Keratinocyte (primary cell): Measurements from ENCODE around the gene SPTLC2. TPM values are rescaled to one million over a fixed set of nuclear protein-coding genes. Genes with fewer than 3 reads are reported as not detected.

ENCODE experiments used
- DNase-seq: peaks from one replicate; pipeline ENCODE4 v3.0.0-alpha.2; 2011; ENCODE audit warnings: low read depth, missing footprints, low spot score
- FAIRE-seq: peaks from 2 replicates; lab custom pipeline; 2011; peaks lifted over from hg19 to GRCh38; lab: Jason Lieb, UNC
- H2AFZ ChIP-seq: 2 replicates; pipeline ENCODE4 v1.6.0; 2012; ENCODE audit warnings: low read length, control low read depth, inconsistent platforms; ENCODE audit not compliant: control insufficient read depth
- H3K27ac ChIP-seq: 2 replicates; pipeline ENCODE4 v1.5.1; 2011; ENCODE audit warnings: low read length; ENCODE audit not compliant: control insufficient read depth, insufficient read depth
- H3K27me3 ChIP-seq: 3 replicates; pipeline ENCODE4 v1.6.0; 2011; ENCODE audit warnings: low read length; ENCODE audit not compliant: control insufficient read depth, insufficient read depth; ENCODE audit errors: extremely low read depth
- H3K36me3 ChIP-seq, 2 experiments: 2 replicates in 1 of 2; 3 replicates in 1 of 2; pipeline ENCODE4 v1.5.1; 2011; ENCODE audit warnings: low read length in 2 of 2, mild to moderate bottlenecking in 1 of 2; ENCODE audit not compliant: control insufficient read depth in 2 of 2, insufficient read depth in 2 of 2; ENCODE audit errors: extremely low read depth in 1 of 2
- H3K4me1 ChIP-seq: 3 replicates; pipeline ENCODE4 v1.5.1; 2011; ENCODE audit warnings: low read length; ENCODE audit not compliant: control insufficient read depth, insufficient read depth; ENCODE audit errors: extremely low read depth
- H3K4me2 ChIP-seq: 3 replicates; pipeline ENCODE4 v1.6.0; 2011; ENCODE audit warnings: low read depth, low read length; ENCODE audit not compliant: control insufficient read depth, insufficient read depth; ENCODE audit errors: extremely low read depth
- H3K4me3 ChIP-seq, 3 experiments: fragments of 200-600 bp in 1 of 3; sonication (generic) in 1 of 3; 2 replicates in 2 of 3; 3 replicates in 1 of 3; pipeline ENCODE4 v1.5.1; 2011 to 2016; ENCODE audit warnings: low read length in 3 of 3, mild to moderate bottlenecking in 3 of 3, control low read depth in 2 of 3, inconsistent platforms in 1 of 3, low read depth in 1 of 3, mixed read lengths in 1 of 3, mixed run types in 1 of 3, moderate library complexity in 1 of 3; ENCODE audit not compliant: control insufficient read depth in 2 of 3, insufficient read depth in 2 of 3; ENCODE audit errors: extremely low read depth in 1 of 3
- H3K79me2 ChIP-seq: 2 replicates; pipeline ENCODE4 v1.6.0; 2012; ENCODE audit warnings: low read length; ENCODE audit not compliant: control insufficient read depth, insufficient read depth
- H3K9ac ChIP-seq: 3 replicates; pipeline ENCODE4 v1.6.0; 2011; ENCODE audit warnings: low read length; ENCODE audit not compliant: control insufficient read depth, insufficient read depth; ENCODE audit errors: extremely low read depth
- H3K9me1 ChIP-seq: 3 replicates; pipeline ENCODE4 v1.6.0; 2011; ENCODE audit warnings: low read length; ENCODE audit not compliant: control insufficient read depth, insufficient read depth; ENCODE audit errors: extremely low read depth
- H3K9me3 ChIP-seq: 2 replicates; pipeline ENCODE4 v1.5.1; 2012; ENCODE audit warnings: low read depth, low read length; ENCODE audit not compliant: control insufficient read depth
- H4K20me1 ChIP-seq: 3 replicates; pipeline ENCODE4 v1.6.0; 2011; ENCODE audit warnings: low read length; ENCODE audit not compliant: control insufficient read depth, insufficient read depth; ENCODE audit errors: extremely low read depth
- CTCF ChIP-seq, 3 experiments: IDR thresholded peaks in 1 of 3; conservative IDR thresholded peaks in 1 of 3; optimal IDR thresholded peaks in 1 of 3; 2 replicates in 2 of 3; 3 replicates in 1 of 3; pipeline versions ENCODE3 to v1.5.1; 2011; ENCODE audit warnings: low read length in 3 of 3, mild to moderate bottlenecking in 3 of 3, moderate library complexity in 2 of 3, control low read depth in 1 of 3, inconsistent platforms in 1 of 3; ENCODE audit not compliant: insufficient read depth in 2 of 3; ENCODE audit errors: extremely low read depth in 1 of 3
- EZH2 ChIP-seq: IDR thresholded peaks from one replicate; pipeline ENCODE4 v1.6.1; 2012; ENCODE audit warnings: inconsistent platforms, mild to moderate bottlenecking, low read length, moderate library complexity
- dilution Hi-C: fragments of 300-500 bp; cut with MboI; formaldehyde crosslinking; loops from one replicate; pipeline ENCODE4 v1.7.0; 2020; ENCODE audit warnings: low sequenced_read_pairs; ENCODE audit not compliant: extremely low pct_ligation_motif_present
- polyA plus RNA-seq, 5 experiments: library from polyadenylated mRNA; depleted of rRNA in 3 of 5; stranded (reverse) in 3 of 5; stranded (forward) in 1 of 5; unstranded in 1 of 5; fragments of >200 nt; gene quantifications; 1 replicate in 1 of 5; 2 replicates in 3 of 5; 3 replicates in 1 of 5; pipeline versions ENCODE4 v1.2.1 to v1.2.3, GENCODE V29; 2011 to 2012; ENCODE audit warnings: missing spikeins in 2 of 5, low read depth in 1 of 5, low replicate concordance in 1 of 5

The SPTLC2 gene
- polyA plus RNA-seq, 1 donor (not counting 4 experiments of a cell fraction or from before 2014, with no cell fraction given) = 46.8 TPM

- H3K27me3 ChIP-seq = peaks cover 24% of the 10 kb centered on the region
- no peaks in the 10 kb centered on the region for H3K9me3 ChIP-seq
- peak overlapping the region; percentile 33 to 51 (median 46) for H3K4me3 ChIP-seq
- peak overlapping the region; percentile 30 for H2AFZ ChIP-seq
- dilution Hi-C loops = no loop called here
- no peak overlapping the region for H3K27ac ChIP-seq
- no peak for DNase-seq
- H3K79me2 ChIP-seq = no peaks in the 10 kb centered on the region
- no peaks in the 10 kb centered on the region for H3K36me3 ChIP-seq
- H3K4me1 ChIP-seq = peaks cover 4% of the 10 kb centered on the region
- H3K9me1 ChIP-seq = no peaks in the 10 kb centered on the region
- peak overlapping the region; percentile 83 for H3K4me2 ChIP-seq
- TF ChIP-seq CTCF (optimal IDR thresholded peaks at IDR 0.05 in 1 of 3, IDR thresholded peaks at IDR 0.05 in 1 of 3, conservative IDR thresholded peaks at IDR 0.05 in 1 of 3; ENCODE audit: extremely low read depth in 1 of 3, insufficient read depth in 2 of 3, low read length in 3 of 3) (no peak), EZH2 (peak; percentile 60)
- FAIRE-seq = no peak
- H3K9ac ChIP-seq = no peak overlapping the region
- no peaks in the 10 kb centered on the region for H4K20me1 ChIP-seq
Measured at GRCh38 chr14:77498984-77499527, 117.4 kb downstream of the SPTLC2 start.

- DNase-seq (no peak), FAIRE-seq (no peak)
- TF ChIP-seq EZH2 (peak; percentile 80), CTCF (optimal IDR thresholded peaks at IDR 0.05 in 1 of 3, IDR thresholded peaks at IDR 0.05 in 1 of 3, conservative IDR thresholded peaks at IDR 0.05 in 1 of 3; ENCODE audit: extremely low read depth in 1 of 3, insufficient read depth in 2 of 3, low read length in 3 of 3) (no peak)
- H3K9me1 ChIP-seq = no peaks in the 10 kb centered on the region
- H3K27me3 ChIP-seq = peaks cover 24% of the 10 kb centered on the region
- no peaks in the 10 kb centered on the region for H3K36me3 ChIP-seq
- peak within 1 kb of the TSS; percentile 58 for H2AFZ ChIP-seq
- dilution Hi-C loops = no loop called here
- H3K27ac ChIP-seq = no peak within 1 kb of the TSS
- H3K4me1 ChIP-seq = peaks cover 4% of the 10 kb centered on the region
- H3K9ac ChIP-seq = peak within 1 kb of the TSS; percentile 15
- no peaks in the 10 kb centered on the region for H4K20me1 ChIP-seq
- peak within 1 kb of the TSS; percentile 33 to 51 (median 46) for H3K4me3 ChIP-seq
- peak within 1 kb of the TSS; percentile 83 for H3K4me2 ChIP-seq
- H3K9me3 ChIP-seq = no peaks in the 10 kb centered on the region
- H3K79me2 ChIP-seq = no peaks in the 10 kb centered on the region
Measured at GRCh38 chr14:77498120-77498979, 118.1 kb downstream of the SPTLC2 start, which contains the start of gene ISM2. Gene ISM2, minus strand, starts transcription at chr14:77498816. Its CDS starts 23 bp downstream, at chr14:77498793.
